WTC11 (cell line): ENCODE measurements around the gene TRMT10A. TPM values are rescaled to one million over a fixed set of nuclear protein-coding genes. Genes with fewer than 3 reads are reported as not detected.

ENCODE experiments used
- ATAC-seq: fragments of 200-7000 bp; cut with Tn5 transposase; 2 replicates; pipeline ENCODE4 v1.10.0; 2021; ENCODE audit warnings: mild to moderate bottlenecking, moderate library complexity
- CTCF ChIA-PET: fragments of 300-600 bp; sonication (Branson Sonifier 250); formaldehyde crosslinking; loops from one replicate; lab custom pipeline; 2021; ENCODE audit warnings: antibody characterized with exemption; lab: Charles Lee
- POLR2A ChIA-PET: fragments of 350-600 bp; sonication (Branson Sonifier 250); formaldehyde crosslinking; loops from one replicate; lab custom pipeline; 2021; ENCODE audit warnings: antibody characterized with exemption; lab: Charles Lee
- DNase-seq: peaks from one replicate; pipeline ENCODE4 v3.0.0; 2021; ENCODE audit warnings: low spot score
- H3K27ac Mint-ChIP-seq: 2 replicates; pipeline ENCODE4 v1.8.0; 2021; ENCODE audit warnings: mixed read lengths
- H3K27me3 Mint-ChIP-seq: 2 replicates; pipeline ENCODE4 v1.8.0; 2021; ENCODE audit warnings: low read depth, mild to moderate bottlenecking, moderate library complexity, mixed read lengths
- H3K36me3 Mint-ChIP-seq: 2 replicates; pipeline ENCODE4 v1.8.0; 2021; ENCODE audit warnings: mixed read lengths
- H3K4me1 Mint-ChIP-seq: 2 replicates; pipeline ENCODE4 v1.8.0; 2022; ENCODE audit warnings: mixed read lengths
- H3K4me3 Mint-ChIP-seq: 2 replicates; pipeline ENCODE4 v1.8.0; 2021; ENCODE audit warnings: mild to moderate bottlenecking, moderate library complexity, mixed read lengths
- H3K9me3 Mint-ChIP-seq: 2 replicates; pipeline ENCODE4 v1.8.0; 2021; ENCODE audit warnings: mixed read lengths
- ATF1 ChIP-seq: sonication (generic); formaldehyde crosslinking; IDR thresholded peaks from 2 replicates; pipeline ENCODE4 v1.8.1; 2023; ENCODE audit warnings: mild to moderate bottlenecking, moderate library complexity, missing genetic modification reagents
- CBFB ChIP-seq: sonication (generic); formaldehyde crosslinking; IDR thresholded peaks from 2 replicates; pipeline ENCODE4 v1.8.1; 2022; ENCODE audit warnings: mild to moderate bottlenecking, low read depth, missing genetic modification reagents
- CREB1 ChIP-seq: sonication (generic); formaldehyde crosslinking; IDR thresholded peaks from 2 replicates; pipeline ENCODE4 v1.8.0; 2023; ENCODE audit warnings: mild to moderate bottlenecking, missing genetic modification reagents
- ELF4 ChIP-seq: sonication (generic); formaldehyde crosslinking; IDR thresholded peaks from 2 replicates; pipeline ENCODE4 v1.8.1; 2022; ENCODE audit warnings: low read depth, mild to moderate bottlenecking, moderate library complexity, missing genetic modification reagents
- EMX1 ChIP-seq: fragments of 250-450 bp; sonication (Bioruptor Pico); IDR thresholded peaks from 2 replicates; pipeline ENCODE4 v1.8.0; 2021; ENCODE audit warnings: mild to moderate bottlenecking
- ESRRA ChIP-seq: sonication (generic); formaldehyde crosslinking; IDR thresholded peaks from 2 replicates; pipeline ENCODE4 v1.8.1; 2022; ENCODE audit warnings: mild to moderate bottlenecking, missing genetic modification reagents, borderline replicate concordance
- ETV6 ChIP-seq: sonication (generic); formaldehyde crosslinking; IDR thresholded peaks from 2 replicates; pipeline ENCODE4 v1.8.1; 2022; ENCODE audit warnings: mild to moderate bottlenecking, missing genetic modification reagents
- HMGA2 ChIP-seq: fragments of 250-450 bp; sonication (Bioruptor Pico); IDR thresholded peaks from 2 replicates; pipeline ENCODE4 v1.4.0; 2021; ENCODE audit warnings: mild to moderate bottlenecking, moderate library complexity
- IRF2 ChIP-seq: sonication (generic); formaldehyde crosslinking; IDR thresholded peaks from 2 replicates; pipeline ENCODE4 v1.8.0; 2022; ENCODE audit warnings: low read depth, missing genetic modification reagents, borderline replicate concordance
- JUN ChIP-seq: sonication (generic); formaldehyde crosslinking; IDR thresholded peaks from 2 replicates; pipeline ENCODE4 v1.8.0; 2023; ENCODE audit warnings: mild to moderate bottlenecking, missing genetic modification reagents
- MXD4 ChIP-seq: fragments of 250-450 bp; sonication (Bioruptor Pico); IDR thresholded peaks from 2 replicates; pipeline ENCODE4 v1.8.0; 2021; ENCODE audit warnings: mild to moderate bottlenecking, moderate library complexity, borderline replicate concordance
- NFATC4 ChIP-seq: fragments of 250-450 bp; sonication (Bioruptor Pico); IDR thresholded peaks from 2 replicates; pipeline ENCODE4 v1.9.0; 2021; ENCODE audit warnings: mild to moderate bottlenecking
- NFYB ChIP-seq: sonication (generic); formaldehyde crosslinking; conservative IDR thresholded peaks from 2 replicates; pipeline ENCODE4 v1.8.0; 2022; ENCODE audit warnings: low read depth, missing genetic modification reagents
- OVOL2 ChIP-seq: fragments of 250-450 bp; sonication (Bioruptor Pico); IDR thresholded peaks from 2 replicates; pipeline ENCODE4 v1.9.0; 2021; ENCODE audit warnings: mild to moderate bottlenecking, borderline replicate concordance
- PRRX2 ChIP-seq: fragments of 250-450 bp; sonication (Bioruptor Pico); IDR thresholded peaks from 2 replicates; pipeline ENCODE4 v1.8.0; 2021; ENCODE audit warnings: mild to moderate bottlenecking
- SP1 ChIP-seq: sonication (generic); formaldehyde crosslinking; conservative IDR thresholded peaks from 2 replicates; pipeline ENCODE4 v1.8.1; 2022; ENCODE audit warnings: missing genetic modification reagents
- ZNF219 ChIP-seq: sonication (generic); formaldehyde crosslinking; IDR thresholded peaks from 2 replicates; pipeline ENCODE4 v1.8.0; 2023; ENCODE audit warnings: missing genetic modification reagents, mild to moderate bottlenecking, borderline replicate concordance
- ZNF416 ChIP-seq: fragments of 250-450 bp; sonication (Bioruptor Pico); IDR thresholded peaks from 2 replicates; pipeline ENCODE4 v1.9.0; 2021; ENCODE audit warnings: mild to moderate bottlenecking, inconsistent platforms
- total RNA-seq: library from RNA; stranded (reverse); gene quantifications from 3 replicates; pipeline ENCODE4 v1.2.3, GENCODE V29; 2021
- TF ChIP-seq, protein P1 (sequence below): sonication (generic); formaldehyde crosslinking; IDR thresholded peaks from 2 replicates; pipeline ENCODE4 v1.8.0; 2022; ENCODE audit warnings: mild to moderate bottlenecking, missing genetic modification reagents
- TF ChIP-seq, protein P2 (sequence below): sonication (generic); formaldehyde crosslinking; IDR thresholded peaks from 2 replicates; pipeline ENCODE4 v1.8.1; 2023; ENCODE audit warnings: mild to moderate bottlenecking, missing genetic modification reagents, moderate library complexity
- TF ChIP-seq, protein P3 (sequence below): sonication (generic); formaldehyde crosslinking; IDR thresholded peaks from 2 replicates; pipeline ENCODE4 v1.8.1; 2023; ENCODE audit warnings: mild to moderate bottlenecking, missing genetic modification reagents, borderline replicate concordance
- TF ChIP-seq, protein P4 (sequence below): sonication (generic); formaldehyde crosslinking; IDR thresholded peaks from 2 replicates; pipeline ENCODE4 v1.8.1; 2022; ENCODE audit warnings: mild to moderate bottlenecking, moderate library complexity, missing genetic modification reagents
- TF ChIP-seq, protein P5 (sequence below): sonication (generic); formaldehyde crosslinking; IDR thresholded peaks from 2 replicates; pipeline ENCODE4 v1.8.0; 2023; ENCODE audit warnings: missing genetic modification reagents, mild to moderate bottlenecking, borderline replicate concordance

The TRMT10A gene
- total RNA-seq, 1 experiment from 2014 or later, result 3.7 TPM

DNA sequence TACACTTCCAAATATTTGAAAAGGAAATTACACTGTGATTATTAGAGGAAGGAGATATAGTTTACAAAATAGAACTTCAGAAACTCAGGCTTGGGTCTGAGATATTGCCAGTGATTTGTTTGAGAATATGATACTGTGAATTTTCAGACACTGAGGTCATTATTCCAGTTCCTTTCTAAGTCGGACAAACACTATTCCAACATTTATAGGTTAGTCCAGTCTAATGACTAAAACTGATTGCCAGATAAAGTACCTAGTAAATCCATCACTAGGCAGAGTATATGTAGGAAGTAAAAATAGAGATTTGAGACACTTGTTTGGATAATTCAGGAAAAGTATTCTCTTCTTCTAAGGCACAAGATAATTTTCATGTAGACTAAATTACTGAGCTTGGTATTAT lies 24.0 kb upstream of the TRMT10A start:
- no peak overlapping the region for H3K27ac Mint-ChIP-seq
- TF ChIP-seq, protein P1, sequence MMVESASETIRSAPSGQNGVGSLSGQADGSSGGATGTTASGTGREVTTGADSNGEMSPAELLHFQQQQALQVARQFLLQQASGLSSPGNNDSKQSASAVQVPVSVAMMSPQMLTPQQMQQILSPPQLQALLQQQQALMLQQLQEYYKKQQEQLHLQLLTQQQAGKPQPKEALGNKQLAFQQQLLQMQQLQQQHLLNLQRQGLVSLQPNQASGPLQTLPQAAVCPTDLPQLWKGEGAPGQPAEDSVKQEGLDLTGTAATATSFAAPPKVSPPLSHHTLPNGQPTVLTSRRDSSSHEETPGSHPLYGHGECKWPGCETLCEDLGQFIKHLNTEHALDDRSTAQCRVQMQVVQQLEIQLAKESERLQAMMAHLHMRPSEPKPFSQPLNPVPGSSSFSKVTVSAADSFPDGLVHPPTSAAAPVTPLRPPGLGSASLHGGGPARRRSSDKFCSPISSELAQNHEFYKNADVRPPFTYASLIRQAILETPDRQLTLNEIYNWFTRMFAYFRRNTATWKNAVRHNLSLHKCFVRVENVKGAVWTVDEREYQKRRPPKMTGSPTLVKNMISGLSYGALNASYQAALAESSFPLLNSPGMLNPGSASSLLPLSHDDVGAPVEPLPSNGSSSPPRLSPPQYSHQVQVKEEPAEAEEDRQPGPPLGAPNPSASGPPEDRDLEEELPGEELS (CRISPR knock-in tag), result no peak
- TF ChIP-seq CBFB (CRISPR knock-in tag) (no peak), EMX1 (no peak), ELF4 (CRISPR knock-in tag) (no peak), ETV6 (CRISPR knock-in tag) (no peak), ATF1 (CRISPR knock-in tag) (no peak), ESRRA (CRISPR knock-in tag) (no peak), OVOL2 (CRISPR knock-in tag) (no peak), IRF2 (CRISPR knock-in tag) (no peak), SP1 (CRISPR knock-in tag) (no peak), ZNF219 (CRISPR knock-in tag) (no peak), MXD4 (CRISPR knock-in tag) (no peak)
- TF ChIP-seq, protein P2, sequence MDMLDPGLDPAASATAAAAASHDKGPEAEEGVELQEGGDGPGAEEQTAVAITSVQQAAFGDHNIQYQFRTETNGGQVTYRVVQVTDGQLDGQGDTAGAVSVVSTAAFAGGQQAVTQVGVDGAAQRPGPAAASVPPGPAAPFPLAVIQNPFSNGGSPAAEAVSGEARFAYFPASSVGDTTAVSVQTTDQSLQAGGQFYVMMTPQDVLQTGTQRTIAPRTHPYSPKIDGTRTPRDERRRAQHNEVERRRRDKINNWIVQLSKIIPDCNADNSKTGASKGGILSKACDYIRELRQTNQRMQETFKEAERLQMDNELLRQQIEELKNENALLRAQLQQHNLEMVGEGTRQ (CRISPR knock-in tag), result no peak
- TF ChIP-seq, protein P3, sequence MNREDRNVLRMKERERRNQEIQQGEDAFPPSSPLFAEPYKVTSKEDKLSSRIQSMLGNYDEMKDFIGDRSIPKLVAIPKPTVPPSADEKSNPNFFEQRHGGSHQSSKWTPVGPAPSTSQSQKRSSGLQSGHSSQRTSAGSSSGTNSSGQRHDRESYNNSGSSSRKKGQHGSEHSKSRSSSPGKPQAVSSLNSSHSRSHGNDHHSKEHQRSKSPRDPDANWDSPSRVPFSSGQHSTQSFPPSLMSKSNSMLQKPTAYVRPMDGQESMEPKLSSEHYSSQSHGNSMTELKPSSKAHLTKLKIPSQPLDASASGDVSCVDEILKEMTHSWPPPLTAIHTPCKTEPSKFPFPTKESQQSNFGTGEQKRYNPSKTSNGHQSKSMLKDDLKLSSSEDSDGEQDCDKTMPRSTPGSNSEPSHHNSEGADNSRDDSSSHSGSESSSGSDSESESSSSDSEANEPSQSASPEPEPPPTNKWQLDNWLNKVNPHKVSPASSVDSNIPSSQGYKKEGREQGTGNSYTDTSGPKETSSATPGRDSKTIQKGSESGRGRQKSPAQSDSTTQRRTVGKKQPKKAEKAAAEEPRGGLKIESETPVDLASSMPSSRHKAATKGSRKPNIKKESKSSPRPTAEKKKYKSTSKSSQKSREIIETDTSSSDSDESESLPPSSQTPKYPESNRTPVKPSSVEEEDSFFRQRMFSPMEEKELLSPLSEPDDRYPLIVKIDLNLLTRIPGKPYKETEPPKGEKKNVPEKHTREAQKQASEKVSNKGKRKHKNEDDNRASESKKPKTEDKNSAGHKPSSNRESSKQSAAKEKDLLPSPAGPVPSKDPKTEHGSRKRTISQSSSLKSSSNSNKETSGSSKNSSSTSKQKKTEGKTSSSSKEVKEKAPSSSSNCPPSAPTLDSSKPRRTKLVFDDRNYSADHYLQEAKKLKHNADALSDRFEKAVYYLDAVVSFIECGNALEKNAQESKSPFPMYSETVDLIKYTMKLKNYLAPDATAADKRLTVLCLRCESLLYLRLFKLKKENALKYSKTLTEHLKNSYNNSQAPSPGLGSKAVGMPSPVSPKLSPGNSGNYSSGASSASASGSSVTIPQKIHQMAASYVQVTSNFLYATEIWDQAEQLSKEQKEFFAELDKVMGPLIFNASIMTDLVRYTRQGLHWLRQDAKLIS, result no peak
- TF ChIP-seq, all 79 proteins: peak for 0
- Mint-ChIP-seq H3K9me3 (no peaks in the 10 kb centered on the region), H3K4me1 (peaks cover 4% of the 10 kb centered on the region), H3K4me3 (no peak overlapping the region), H3K36me3 (no peaks in the 10 kb centered on the region), H3K27me3 (no peaks in the 10 kb centered on the region)
- ATAC-seq (no peak), DNase-seq (no peak)
- ChIA-PET POLR2A (no interaction called here), CTCF (no interaction called here)

DNA sequence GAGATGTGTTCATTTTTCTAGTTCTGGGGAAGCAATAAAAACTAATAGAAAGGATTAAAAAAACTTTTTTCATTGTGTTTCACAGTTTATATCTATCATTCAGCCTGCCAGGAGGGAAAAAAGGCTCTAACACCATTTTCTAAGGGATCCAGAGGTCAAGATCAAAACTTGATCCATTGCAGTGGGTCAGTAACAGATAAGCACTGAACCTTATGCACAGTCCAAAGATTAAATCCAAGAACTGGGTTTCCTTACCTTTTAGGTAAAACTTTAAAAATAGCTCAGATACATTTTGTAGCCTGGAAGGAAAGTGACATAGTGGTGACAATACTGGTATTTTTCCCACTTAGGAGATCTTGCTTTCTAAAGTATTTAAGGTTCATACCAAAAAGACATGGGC lies 23.5 kb upstream of the TRMT10A start:
- DNase-seq, result no peak
- H3K4me3 Mint-ChIP-seq, result no peak overlapping the region
- ChIA-PET POLR2A (no interaction called here), CTCF (interaction anchor here (0.6 kb wide), 2 partner anchors 52 to 1442 kb away, joined by 3 to 4 read pairs; no protein-coding TSS in a partner anchor)
- H3K9me3 Mint-ChIP-seq, result no peaks in the 10 kb centered on the region
- no peak for ATAC-seq
- no peaks in the 10 kb centered on the region for H3K36me3 Mint-ChIP-seq
- H3K27me3 Mint-ChIP-seq, result no peaks in the 10 kb centered on the region
- peaks cover 4% of the 10 kb centered on the region for H3K4me1 Mint-ChIP-seq
- H3K27ac Mint-ChIP-seq, result no peak overlapping the region
- TF ChIP-seq, protein P4, sequence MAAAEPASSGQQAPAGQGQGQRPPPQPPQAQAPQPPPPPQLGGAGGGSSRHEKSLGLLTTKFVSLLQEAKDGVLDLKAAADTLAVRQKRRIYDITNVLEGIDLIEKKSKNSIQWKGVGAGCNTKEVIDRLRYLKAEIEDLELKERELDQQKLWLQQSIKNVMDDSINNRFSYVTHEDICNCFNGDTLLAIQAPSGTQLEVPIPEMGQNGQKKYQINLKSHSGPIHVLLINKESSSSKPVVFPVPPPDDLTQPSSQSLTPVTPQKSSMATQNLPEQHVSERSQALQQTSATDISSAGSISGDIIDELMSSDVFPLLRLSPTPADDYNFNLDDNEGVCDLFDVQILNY (CRISPR knock-in tag), result no peak
- TF ChIP-seq CREB1 (CRISPR knock-in tag), result no peak
- TF ChIP-seq JUN (CRISPR knock-in tag), result no peak
- no peak for TF ChIP-seq NFYB (CRISPR knock-in tag)
- no peak for TF ChIP-seq PRRX2 (CRISPR knock-in tag)
- no peak for TF ChIP-seq HMGA2 (CRISPR knock-in tag)
- TF ChIP-seq NFATC4 (CRISPR knock-in tag), result no peak
- TF ChIP-seq, protein P5, sequence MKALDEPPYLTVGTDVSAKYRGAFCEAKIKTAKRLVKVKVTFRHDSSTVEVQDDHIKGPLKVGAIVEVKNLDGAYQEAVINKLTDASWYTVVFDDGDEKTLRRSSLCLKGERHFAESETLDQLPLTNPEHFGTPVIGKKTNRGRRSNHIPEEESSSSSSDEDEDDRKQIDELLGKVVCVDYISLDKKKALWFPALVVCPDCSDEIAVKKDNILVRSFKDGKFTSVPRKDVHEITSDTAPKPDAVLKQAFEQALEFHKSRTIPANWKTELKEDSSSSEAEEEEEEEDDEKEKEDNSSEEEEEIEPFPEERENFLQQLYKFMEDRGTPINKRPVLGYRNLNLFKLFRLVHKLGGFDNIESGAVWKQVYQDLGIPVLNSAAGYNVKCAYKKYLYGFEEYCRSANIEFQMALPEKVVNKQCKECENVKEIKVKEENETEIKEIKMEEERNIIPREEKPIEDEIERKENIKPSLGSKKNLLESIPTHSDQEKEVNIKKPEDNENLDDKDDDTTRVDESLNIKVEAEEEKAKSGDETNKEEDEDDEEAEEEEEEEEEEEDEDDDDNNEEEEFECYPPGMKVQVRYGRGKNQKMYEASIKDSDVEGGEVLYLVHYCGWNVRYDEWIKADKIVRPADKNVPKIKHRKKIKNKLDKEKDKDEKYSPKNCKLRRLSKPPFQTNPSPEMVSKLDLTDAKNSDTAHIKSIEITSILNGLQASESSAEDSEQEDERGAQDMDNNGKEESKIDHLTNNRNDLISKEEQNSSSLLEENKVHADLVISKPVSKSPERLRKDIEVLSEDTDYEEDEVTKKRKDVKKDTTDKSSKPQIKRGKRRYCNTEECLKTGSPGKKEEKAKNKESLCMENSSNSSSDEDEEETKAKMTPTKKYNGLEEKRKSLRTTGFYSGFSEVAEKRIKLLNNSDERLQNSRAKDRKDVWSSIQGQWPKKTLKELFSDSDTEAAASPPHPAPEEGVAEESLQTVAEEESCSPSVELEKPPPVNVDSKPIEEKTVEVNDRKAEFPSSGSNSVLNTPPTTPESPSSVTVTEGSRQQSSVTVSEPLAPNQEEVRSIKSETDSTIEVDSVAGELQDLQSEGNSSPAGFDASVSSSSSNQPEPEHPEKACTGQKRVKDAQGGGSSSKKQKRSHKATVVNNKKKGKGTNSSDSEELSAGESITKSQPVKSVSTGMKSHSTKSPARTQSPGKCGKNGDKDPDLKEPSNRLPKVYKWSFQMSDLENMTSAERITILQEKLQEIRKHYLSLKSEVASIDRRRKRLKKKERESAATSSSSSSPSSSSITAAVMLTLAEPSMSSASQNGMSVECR, result no peak
- TF ChIP-seq ZNF416 (CRISPR knock-in tag), result no peak
